Naive B cell (primary cell): ENCODE measurements around the gene ABCG1. TPM values are rescaled to one million over a fixed set of nuclear protein-coding genes. Genes with fewer than 3 reads are reported as not detected.

Source experiments
- ATAC-seq, 2 donors: fragments of 150-1000 bp; cut with Tn5 transposase; 2 replicates each; pipeline ENCODE4 v1.10.0; 2021; ENCODE audit warnings: low read depth in 2 of 2, mild to moderate bottlenecking in 2 of 2, moderate library complexity in 2 of 2
- DNase-seq: peaks from one replicate; pipeline ENCODE4 v3.0.0; 2022
- H3K27ac Mint-ChIP-seq, 6 donors: one replicate each; pipeline ENCODE4 v1.8.0; 2020 to 2022; ENCODE audit warnings: mild to moderate bottlenecking in 6 of 6, mixed read lengths in 6 of 6, moderate library complexity in 5 of 6, inconsistent platforms in 2 of 6
- H3K27me3 Mint-ChIP-seq, 3 donors: one replicate each; pipeline ENCODE4 v1.8.0; 2021 to 2022; ENCODE audit warnings: mixed read lengths in 3 of 3, mild to moderate bottlenecking in 1 of 3
- H3K36me3 Mint-ChIP-seq, 2 donors: one replicate each; pipeline ENCODE4 v1.8.0; 2020 to 2022; ENCODE audit warnings: mixed read lengths in 2 of 2, inconsistent platforms in 1 of 2, mild to moderate bottlenecking in 1 of 2
- H3K4me1 Mint-ChIP-seq, 3 donors: one replicate each; pipeline ENCODE4 v1.8.0; 2020 to 2022; ENCODE audit warnings: mixed read lengths in 3 of 3, inconsistent platforms in 1 of 3, mild to moderate bottlenecking in 1 of 3, moderate library complexity in 1 of 3
- H3K4me3 Mint-ChIP-seq, 8 donors: one replicate each; pipeline ENCODE4 v1.8.0; 2020 to 2022; ENCODE audit warnings: mild to moderate bottlenecking in 8 of 8, mixed read lengths in 8 of 8, moderate library complexity in 8 of 8, inconsistent platforms in 2 of 8
- H3K9me3 Mint-ChIP-seq, 7 donors: one replicate each; pipeline ENCODE4 v1.8.0; 2020 to 2022; ENCODE audit warnings: mixed read lengths in 7 of 7, mild to moderate bottlenecking in 5 of 7, inconsistent platforms in 2 of 7, moderate library complexity in 1 of 7
- polyA plus RNA-seq, 6 donors: library from polyadenylated mRNA; unstranded; fragments of 300-500 nt; fragmentation: Illumina TruSeq; gene quantifications; one replicate each; pipeline ENCODE4 v1.2.3, GENCODE V29; 2021; ENCODE audit warnings: low read depth in 6 of 6

The ABCG1 gene
- polyA plus RNA-seq, 6 donors from 2014 or later, result 20.7 to 34.3 (median 25.1) TPM

DNA sequence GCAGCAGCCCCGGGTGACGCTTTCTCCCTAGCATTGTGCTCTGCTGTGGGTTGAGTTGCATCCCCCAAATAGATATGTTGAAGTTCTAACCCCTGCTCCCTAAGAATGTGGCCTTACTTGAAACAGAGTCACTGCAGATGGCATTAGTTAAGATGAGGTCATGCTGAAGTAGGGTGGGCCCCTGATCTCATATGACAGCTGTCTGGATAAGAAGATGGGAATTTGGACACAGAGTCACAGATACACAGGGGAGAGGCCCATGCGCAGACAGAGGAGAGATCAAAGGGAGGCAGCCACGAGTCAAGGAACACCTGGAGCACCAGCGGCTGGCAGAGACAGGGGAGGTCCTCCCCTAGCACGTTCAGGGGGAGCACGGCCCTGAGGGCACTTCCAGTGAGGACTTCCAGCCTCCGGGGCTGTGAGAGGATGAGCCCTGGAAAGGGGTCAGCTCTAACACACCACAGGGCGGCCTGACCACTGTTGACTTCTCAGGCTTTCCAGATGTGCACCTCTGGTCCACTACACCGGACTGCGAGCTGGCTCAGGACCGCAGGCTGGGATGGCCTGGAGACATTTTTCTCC is 46.4 kb downstream of the ABCG1 start:
- H3K27me3 Mint-ChIP-seq, result peaks cover 0 to 8% (median 3%) of the 10 kb centered on the region in 3 donors
- H3K27ac Mint-ChIP-seq, result peak overlapping the region in 2 of 6 donors; percentile 71 to 79
- DNase-seq, result no peak
- no peak for ATAC-seq
- peaks cover 39 to 53% (median 46%) of the 10 kb centered on the region in 3 donors for H3K4me1 Mint-ChIP-seq
- H3K9me3 Mint-ChIP-seq, result peaks cover 0 to 1% (median 0%) of the 10 kb centered on the region in 7 donors
- peaks cover 13 to 20% of the 10 kb centered on the region in 2 donors for H3K36me3 Mint-ChIP-seq
- H3K4me3 Mint-ChIP-seq, result peak overlapping the region in 3 of 8 donors; percentile 19 to 62 (median 50)

DNA sequence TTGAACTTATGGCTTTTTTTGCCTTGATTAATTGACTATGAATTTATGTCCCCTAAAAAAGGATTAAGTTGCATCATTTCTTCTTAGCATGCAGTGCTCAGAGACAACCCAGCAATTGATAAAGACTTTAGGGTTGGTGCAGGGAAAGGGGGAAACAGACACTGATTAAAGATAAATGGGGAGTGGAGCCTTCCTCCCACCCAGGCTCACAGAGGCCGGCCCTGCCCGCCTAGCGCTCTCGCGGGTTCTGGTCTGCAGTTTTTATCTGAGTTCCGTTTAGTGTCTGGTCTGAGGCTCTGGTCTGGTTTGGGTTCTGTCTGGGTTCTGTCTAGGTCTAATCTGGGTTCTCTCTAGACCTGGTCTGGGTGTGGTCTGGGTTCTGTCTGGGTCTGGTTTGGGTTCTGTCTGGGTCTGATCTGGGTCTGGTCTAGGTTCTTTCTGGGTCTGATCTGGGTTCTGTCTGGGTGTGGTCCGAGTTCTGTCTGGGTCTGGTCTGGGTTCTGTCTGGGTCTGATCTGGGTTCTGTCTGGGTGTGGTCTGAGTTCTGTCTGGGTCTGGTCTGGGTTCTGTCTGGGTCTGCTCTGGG is 48.1 kb downstream of the ABCG1 start:
- no peak for ATAC-seq
- peaks cover 44 to 47% (median 44%) of the 10 kb centered on the region in 3 donors for H3K4me1 Mint-ChIP-seq

DNA sequence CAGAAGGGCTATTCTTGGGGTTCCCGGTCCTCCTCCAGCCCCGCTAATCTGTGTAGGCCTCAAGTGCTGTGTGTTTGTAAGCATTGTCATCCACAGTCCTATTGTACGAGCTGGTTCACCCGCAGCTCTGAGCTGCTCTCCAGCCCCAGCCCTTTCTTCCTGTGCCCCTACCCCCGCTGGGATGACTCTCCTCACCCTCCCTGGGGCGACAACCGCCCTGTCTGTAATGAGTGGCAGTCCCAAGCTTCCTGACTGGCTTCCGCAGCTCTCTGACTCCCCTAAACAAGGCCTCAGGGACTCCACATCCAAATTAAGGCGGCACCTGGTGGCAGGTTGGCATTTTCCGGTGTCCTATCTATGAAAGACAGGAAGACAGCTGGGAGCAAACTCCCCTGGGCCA is 50.4 kb downstream of the ABCG1 start:
- ATAC-seq (peak; percentile 20 to 25), DNase-seq (no peak)
- peaks cover 0 to 3% (median 0%) of the 10 kb centered on the region in 3 donors for H3K27me3 Mint-ChIP-seq
- H3K9me3 Mint-ChIP-seq, result no peaks in the 10 kb centered on the region
- H3K4me1 Mint-ChIP-seq, result peaks cover 36 to 43% (median 40%) of the 10 kb centered on the region in 3 donors
- peaks cover 16 to 21% of the 10 kb centered on the region in 2 donors for H3K36me3 Mint-ChIP-seq
- H3K27ac Mint-ChIP-seq, result peak overlapping the region in 5 of 6 donors; percentile 38 to 88 (median 72)
- H3K4me3 Mint-ChIP-seq, result peak overlapping the region in 6 of 8 donors; percentile 17 to 74 (median 50)

More for the DNA sequence above, 48.1 kb downstream of the ABCG1 start:
- Mint-ChIP-seq H3K27ac (peak overlapping the region in 5 of 6 donors; percentile 50 to 92 (median 91)), H3K4me3 (peak overlapping the region in 7 of 8 donors; percentile 9 to 63 (median 52)), H3K36me3 (peaks cover 20 to 30% of the 10 kb centered on the region in 2 donors), H3K9me3 (peaks cover 0 to 1% (median 0%) of the 10 kb centered on the region in 7 donors), H3K27me3 (peaks cover 0 to 8% (median 3%) of the 10 kb centered on the region in 3 donors)
- no peak for DNase-seq

DNA sequence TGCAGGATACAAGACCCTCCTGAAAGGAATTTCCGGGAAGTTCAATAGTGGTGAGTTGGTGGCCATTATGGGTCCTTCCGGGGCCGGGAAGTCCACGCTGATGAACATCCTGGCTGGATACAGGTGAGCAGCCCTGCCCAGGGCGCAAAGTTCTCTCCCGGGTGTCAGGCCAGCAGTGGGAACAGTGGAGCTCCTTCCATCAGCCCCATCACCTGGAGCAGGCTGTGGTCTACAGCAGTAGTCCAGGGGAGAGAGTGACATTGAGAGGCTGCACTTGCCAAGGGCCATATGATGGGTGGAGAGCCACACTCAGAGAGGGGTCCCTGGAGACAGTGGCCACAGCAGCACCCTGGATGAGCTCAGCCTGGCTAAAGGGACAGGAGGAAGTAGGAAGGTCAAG is 52.1 kb downstream of the ABCG1 start:
- ATAC-seq, result no peak
- no peaks in the 10 kb centered on the region for H3K9me3 Mint-ChIP-seq
- peaks cover 10 to 15% of the 10 kb centered on the region in 2 donors for H3K36me3 Mint-ChIP-seq
- DNase-seq, result no peak
- H3K27ac Mint-ChIP-seq, result no peak overlapping the region
- no peak overlapping the region for H3K4me3 Mint-ChIP-seq
- no peaks in the 10 kb centered on the region for H3K27me3 Mint-ChIP-seq
- H3K4me1 Mint-ChIP-seq, result peaks cover 34 to 38% (median 36%) of the 10 kb centered on the region in 3 donors

- no peak for ATAC-seq
Measured at GRCh38 chr21:42272109-42272962, 53.4 kb downstream of the ABCG1 start.

GRCh38 chr21:42272984-42273600 is 54.2 kb downstream of the ABCG1 start:
- no peak for DNase-seq
- H3K36me3 Mint-ChIP-seq, result peaks cover 16 to 27% of the 10 kb centered on the region in 2 donors
- peaks cover 0 to 1% (median 0%) of the 10 kb centered on the region in 7 donors for H3K9me3 Mint-ChIP-seq
- no peak overlapping the region for H3K4me3 Mint-ChIP-seq
- H3K4me1 Mint-ChIP-seq, result peaks cover 17 to 19% (median 19%) of the 10 kb centered on the region in 3 donors
- H3K27me3 Mint-ChIP-seq, result no peaks in the 10 kb centered on the region
- no peak overlapping the region for H3K27ac Mint-ChIP-seq
- no peak for ATAC-seq

More at GRCh38 chr21:42272109-42272962, 53.4 kb downstream of the ABCG1 start:
- H3K27ac Mint-ChIP-seq, result peak overlapping the region in 1 of 6 donors; percentile 15
- H3K36me3 Mint-ChIP-seq, result peaks cover 10 to 19% of the 10 kb centered on the region in 2 donors
- no peak for DNase-seq
- H3K27me3 Mint-ChIP-seq, result no peaks in the 10 kb centered on the region
- H3K4me1 Mint-ChIP-seq, result peaks cover 24 to 27% (median 26%) of the 10 kb centered on the region in 3 donors
- H3K4me3 Mint-ChIP-seq, result no peak overlapping the region
- peaks cover 0 to under 1% (median 0%) of the 10 kb centered on the region in 7 donors for H3K9me3 Mint-ChIP-seq

- Mint-ChIP-seq H3K4me3 (no peak overlapping the region), H3K27ac (no peak overlapping the region), H3K27me3 (no peaks in the 10 kb centered on the region), H3K9me3 (peaks cover 0 to 1% (median 0%) of the 10 kb centered on the region in 7 donors), H3K4me1 (peaks cover 0 to 7% (median 0%) of the 10 kb centered on the region in 3 donors), H3K36me3 (peaks cover 24 to 28% of the 10 kb centered on the region in 2 donors)
- ATAC-seq (no peak), DNase-seq (no peak)
Measured at GRCh38 chr21:42276076-42276475, 57.1 kb downstream of the ABCG1 start.

- Mint-ChIP-seq H3K27me3 (no peaks in the 10 kb centered on the region), H3K4me1 (peaks cover 0 to 4% (median 0%) of the 10 kb centered on the region in 3 donors), H3K27ac (peak overlapping the region in 3 of 6 donors; percentile 27 to 68 (median 28)), H3K36me3 (peaks cover 19 to 27% of the 10 kb centered on the region in 2 donors), H3K9me3 (peaks cover 0 to 1% (median 0%) of the 10 kb centered on the region in 7 donors), H3K4me3 (peak overlapping the region in 1 of 8 donors; percentile 47)
- DNase-seq, result no peak
- no peak for ATAC-seq
Measured at GRCh38 chr21:42276526-42277154, 57.7 kb downstream of the ABCG1 start.

GRCh38 chr21:42277593-42277992 is 58.7 kb downstream of the ABCG1 start:
- Mint-ChIP-seq H3K4me1 (peaks cover 0 to 4% (median 0%) of the 10 kb centered on the region in 3 donors), H3K4me3 (peak overlapping the region in 1 of 8 donors; percentile 21), H3K27ac (peak overlapping the region in 1 of 6 donors; percentile 27), H3K36me3 (peaks cover 22 to 30% of the 10 kb centered on the region in 2 donors), H3K9me3 (peaks cover 0 to 1% (median 0%) of the 10 kb centered on the region in 7 donors), H3K27me3 (no peaks in the 10 kb centered on the region)
- DNase-seq, result no peak
- ATAC-seq, result no peak

DNA sequence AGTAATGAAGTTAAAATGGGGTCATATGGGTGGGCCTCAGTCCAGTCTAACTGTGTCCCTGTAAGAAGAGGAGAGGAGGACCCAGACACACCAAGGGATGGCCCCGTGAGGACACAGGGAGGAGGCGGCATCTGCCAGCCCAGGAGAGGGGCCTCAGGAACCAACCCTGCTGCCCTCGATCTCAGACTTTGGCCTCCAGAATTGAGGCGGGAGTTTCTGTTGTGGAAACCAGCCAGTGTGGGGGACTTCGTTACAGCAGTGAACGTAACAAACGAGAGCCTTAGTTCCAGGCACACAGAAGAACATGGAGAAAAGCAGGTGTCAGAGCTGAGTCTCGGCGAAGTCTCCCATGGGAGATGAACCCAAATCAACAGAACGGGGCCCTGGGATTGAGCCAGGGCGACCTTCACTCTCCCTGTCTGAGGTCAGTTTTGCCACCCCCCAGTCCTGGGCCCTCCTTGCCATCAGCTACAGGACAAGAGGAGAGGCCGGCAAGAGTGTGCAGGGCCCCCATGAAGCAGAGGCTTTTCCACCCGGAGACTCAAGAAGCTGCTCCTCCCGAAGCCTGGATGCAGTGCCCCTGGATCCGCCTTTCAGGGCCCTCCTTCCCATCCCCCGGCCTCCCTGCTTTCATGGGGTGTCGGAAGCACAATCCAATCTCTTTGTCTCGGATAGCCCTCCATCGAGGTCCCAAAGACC is 59.7 kb downstream of the ABCG1 start:
- no peak for ATAC-seq
- Mint-ChIP-seq H3K27me3 (no peaks in the 10 kb centered on the region), H3K4me1 (peaks cover 3 to 5% (median 4%) of the 10 kb centered on the region in 3 donors), H3K36me3 (peaks cover 29 to 30% of the 10 kb centered on the region in 2 donors), H3K27ac (peak overlapping the region in 2 of 6 donors; percentile 52 to 59), H3K4me3 (no peak overlapping the region), H3K9me3 (peaks cover 0 to 1% (median 0%) of the 10 kb centered on the region in 7 donors)
- no peak for DNase-seq

DNA sequence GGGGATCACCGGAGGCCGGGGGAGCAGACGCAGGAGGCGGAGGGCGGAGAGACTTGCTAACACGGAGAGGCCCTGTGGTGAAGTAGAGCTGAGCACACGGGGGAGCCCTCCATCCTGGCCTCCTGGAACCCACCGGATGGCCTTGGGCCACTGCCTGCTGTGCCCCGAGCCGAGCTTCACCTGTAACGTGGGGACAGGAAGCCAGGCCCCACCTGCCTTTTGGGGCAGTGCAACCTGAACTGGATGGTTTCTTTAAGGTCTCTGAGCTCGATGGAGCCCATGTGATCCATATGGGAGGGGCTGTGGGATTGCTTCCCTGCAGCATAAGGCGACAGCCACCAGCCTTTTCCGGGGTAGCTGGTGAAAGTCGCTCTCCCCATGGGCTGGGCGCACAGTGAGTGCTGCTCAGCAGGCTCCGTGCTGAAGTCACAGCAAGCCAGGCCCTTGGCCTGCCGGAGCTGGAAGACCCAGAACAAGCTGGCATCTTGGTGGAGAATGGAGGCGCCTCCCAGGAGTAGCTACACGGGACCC is 60.5 kb downstream of the ABCG1 start:
- ATAC-seq, result no peak
- H3K27ac Mint-ChIP-seq, result peak overlapping the region in 1 of 6 donors; percentile 59
- H3K27me3 Mint-ChIP-seq, result no peaks in the 10 kb centered on the region
- H3K9me3 Mint-ChIP-seq, result peaks cover 0 to 1% (median 0%) of the 10 kb centered on the region in 7 donors
- peaks cover 3 to 5% (median 4%) of the 10 kb centered on the region in 3 donors for H3K4me1 Mint-ChIP-seq
- peak overlapping the region in 1 of 8 donors; percentile 9 for H3K4me3 Mint-ChIP-seq
- DNase-seq, result no peak
- peaks cover 29 to 30% of the 10 kb centered on the region in 2 donors for H3K36me3 Mint-ChIP-seq
